ENCODE measurements around the gene ADGRL1. TPM values are rescaled to one million over a fixed set of nuclear protein-coding genes. Genes with fewer than 3 reads are reported as not detected.
A peak's percentile ranks its signal among the peaks of the same experiment; 100 is the strongest.

Gene ADGRL1
- total and polyA plus RNA-seq, 2 donors (not counting 1 experiment from before 2014, with no cell fraction given), result 1.7 to 3.5 TPM

GRCh38 chr19:14117668-14118164 is 88.3 kb downstream of the ADGRL1 start, which contains the start of gene PRKACA:
Gene PRKACA, minus strand, starts transcription at chr19:14117762. Its CDS starts 215 bp downstream, at chr19:14117547.
- Histone ChIP-seq H3K9me3 (ENCODE audit: control insufficient read depth, insufficient read depth, low read depth, low read length) (no peaks in the 10 kb centered on the region), H3K9ac (ENCODE audit: insufficient read depth, low read length) (peak within 1 kb of the TSS; percentile 82), H3K4me3 (replicated peaks in 1 of 4; ENCODE audit: control extremely low read depth in 1 of 4, insufficient read depth in 1 of 4, low read depth in 3 of 4, low read length in 4 of 4) (peak within 1 kb of the TSS; percentile 76 to 94 (median 84)), H3K36me3 (ENCODE audit: control insufficient read depth, insufficient read depth, low read length) (no peaks in the 10 kb centered on the region), H3K27ac (ENCODE audit: insufficient read depth, low read length) (peak within 1 kb of the TSS; percentile 99), H3K79me2 (ENCODE audit: control insufficient read depth, insufficient read depth, low read length) (peaks cover 39% of the 10 kb centered on the region), H4K20me1 (ENCODE audit: control insufficient read depth, extremely low read depth, insufficient read depth, low read length) (no peaks in the 10 kb centered on the region), H3K4me2 (ENCODE audit: extremely low read depth, insufficient read depth, low read length) (peak within 1 kb of the TSS; percentile 91), H3K27me3 (ENCODE audit: control insufficient read depth, insufficient read depth, low read length) (no peaks in the 10 kb centered on the region), H2AFZ (ENCODE audit: low read length) (peak within 1 kb of the TSS; percentile 76), H3K4me1 (ENCODE audit: control insufficient read depth, extremely low read depth, insufficient read depth, low read length) (peaks cover 25% of the 10 kb centered on the region)
- no peak for TF ChIP-seq EZH2 (IDR thresholded peaks at IDR 0.05; ENCODE audit: low read length, missing control alignments)
- no peak for TF ChIP-seq CTCF (conservative IDR thresholded peaks at IDR 0.05 in 1 of 2, IDR thresholded peaks at IDR 0.05 in 1 of 2; ENCODE audit: low read depth in 1 of 2, low read length in 2 of 2)
- peak; percentile 99 for DNase-seq (ENCODE audit: low read depth in 2 of 2)

- Histone ChIP-seq H3K27me3 (ENCODE audit: control insufficient read depth, insufficient read depth, low read length) (no peaks in the 10 kb centered on the region), H3K4me1 (ENCODE audit: control insufficient read depth, extremely low read depth, insufficient read depth, low read length) (peaks cover 30% of the 10 kb centered on the region), H4K20me1 (ENCODE audit: control insufficient read depth, extremely low read depth, insufficient read depth, low read length) (no peaks in the 10 kb centered on the region), H3K4me2 (ENCODE audit: extremely low read depth, insufficient read depth, low read length) (peak overlapping the region; percentile 82), H3K9ac (ENCODE audit: insufficient read depth, low read length) (peak overlapping the region; percentile 73), H3K79me2 (ENCODE audit: control insufficient read depth, insufficient read depth, low read length) (peaks cover 45% of the 10 kb centered on the region), H3K27ac (ENCODE audit: insufficient read depth, low read length) (peak overlapping the region; percentile 73), H2AFZ (ENCODE audit: low read length) (no peak overlapping the region), H3K4me3 (replicated peaks in 1 of 4; ENCODE audit: control extremely low read depth in 1 of 4, insufficient read depth in 1 of 4, low read depth in 3 of 4, low read length in 4 of 4) (peak overlapping the region; percentile 76 to 94 (median 84)), H3K36me3 (ENCODE audit: control insufficient read depth, insufficient read depth, low read length) (no peaks in the 10 kb centered on the region), H3K9me3 (ENCODE audit: control insufficient read depth, insufficient read depth, low read depth, low read length) (no peaks in the 10 kb centered on the region)
- TF ChIP-seq EZH2 (IDR thresholded peaks at IDR 0.05; ENCODE audit: low read length, missing control alignments), result no peak
- no peak for TF ChIP-seq CTCF (conservative IDR thresholded peaks at IDR 0.05 in 1 of 2, IDR thresholded peaks at IDR 0.05 in 1 of 2; ENCODE audit: low read depth in 1 of 2, low read length in 2 of 2)
- no peak for DNase-seq (ENCODE audit: low read depth in 2 of 2)
Measured at GRCh38 chr19:14116918-14117578, 88.9 kb downstream of the ADGRL1 start.

GRCh38 chr19:14116525-14116917 is 89.4 kb downstream of the ADGRL1 start:
- no peaks in the 10 kb centered on the region for H3K9me3 ChIP-seq (ENCODE audit: control insufficient read depth, insufficient read depth, low read depth, low read length)
- TF ChIP-seq EZH2 (IDR thresholded peaks at IDR 0.05; ENCODE audit: low read length, missing control alignments) (no peak), CTCF (conservative IDR thresholded peaks at IDR 0.05 in 1 of 2, IDR thresholded peaks at IDR 0.05 in 1 of 2; ENCODE audit: low read depth in 1 of 2, low read length in 2 of 2) (no peak)
- peaks cover 48% of the 10 kb centered on the region for H3K79me2 ChIP-seq (ENCODE audit: control insufficient read depth, insufficient read depth, low read length)
- peak overlapping the region; percentile 82 for H3K4me2 ChIP-seq (ENCODE audit: extremely low read depth, insufficient read depth, low read length)
- DNase-seq (ENCODE audit: low read depth in 2 of 2), result no peak
- peak overlapping the region; percentile 76 to 94 (median 84) for H3K4me3 ChIP-seq (replicated peaks in 1 of 4; ENCODE audit: control extremely low read depth in 1 of 4, insufficient read depth in 1 of 4, low read depth in 3 of 4, low read length in 4 of 4)
- H3K36me3 ChIP-seq (ENCODE audit: control insufficient read depth, insufficient read depth, low read length), result no peaks in the 10 kb centered on the region
- peak overlapping the region; percentile 2 for H3K27ac ChIP-seq (ENCODE audit: insufficient read depth, low read length)
- H3K9ac ChIP-seq (ENCODE audit: insufficient read depth, low read length), result peak overlapping the region; percentile 73
- peaks cover 30% of the 10 kb centered on the region for H3K4me1 ChIP-seq (ENCODE audit: control insufficient read depth, extremely low read depth, insufficient read depth, low read length)
- no peaks in the 10 kb centered on the region for H4K20me1 ChIP-seq (ENCODE audit: control insufficient read depth, extremely low read depth, insufficient read depth, low read length)
- H3K27me3 ChIP-seq (ENCODE audit: control insufficient read depth, insufficient read depth, low read length), result no peaks in the 10 kb centered on the region
- H2AFZ ChIP-seq (ENCODE audit: low read length), result no peak overlapping the region
